Activated CD4-positive, CD25-positive, alpha-beta regulatory T cell treated with anti-CD3 and anti-CD28 coated beads, Interleukin-2, amount 50 U/mL, for 72 hours (primary cell): ENCODE measurements around the gene MBD4.
"Not testable (repeated sequence)": the region's sequence is repeated elsewhere in the genome, so short reads cannot be mapped to it uniquely, and the experiment has no call there.

ENCODE experiments used
- DNase-seq: peaks from one replicate; pipeline ENCODE4 v3.0.0; 2021

Gene MBD4

DNA sequence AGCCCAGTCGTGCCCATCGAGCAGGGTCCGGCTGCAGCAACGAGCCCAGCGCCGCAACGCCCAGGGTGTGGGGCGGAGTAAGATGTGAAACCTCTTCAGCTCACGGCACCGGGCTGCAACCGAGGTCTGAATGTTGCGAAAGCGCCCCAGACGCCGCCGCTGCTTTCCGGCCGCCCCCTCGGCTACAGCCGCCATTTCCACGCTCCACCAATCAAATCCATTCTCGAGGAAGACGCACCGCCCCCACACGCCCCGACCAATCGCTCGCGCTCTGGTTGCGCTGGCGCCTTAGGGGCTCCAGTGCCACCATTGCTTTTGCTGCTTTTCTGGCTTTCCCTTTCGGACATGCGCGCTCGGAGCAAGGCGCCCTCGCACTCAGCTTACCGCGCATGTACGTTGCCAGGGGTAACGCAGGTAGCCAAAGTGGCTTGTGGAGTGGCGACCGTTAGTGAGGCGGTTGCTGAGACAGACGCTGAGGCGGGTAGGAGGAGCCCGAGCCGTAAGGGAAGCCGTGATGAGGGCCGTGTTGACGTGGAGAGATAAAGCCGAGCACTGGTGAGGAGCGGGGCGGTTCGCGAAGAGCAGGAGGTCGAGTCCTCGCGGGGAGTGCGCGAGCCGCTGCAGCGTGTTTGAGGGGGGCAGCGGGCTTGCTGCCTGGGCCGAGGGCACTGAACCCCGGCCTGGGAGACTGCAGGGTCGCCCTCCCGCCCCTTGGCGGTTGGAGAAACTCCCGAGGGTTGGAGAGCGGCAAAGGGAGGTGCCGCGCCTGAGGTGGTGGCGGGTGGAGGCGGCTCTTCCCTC, at the start of gene MBD4, which contains the start of gene IFT122:
Gene MBD4 (minus strand): TSS at position 132 of the 801 bp plus-strand sequence. CDS start 115 bp downstream, at position 17.
Gene IFT122 (plus strand): TSS at position 408 of the 801 bp plus-strand sequence. CDS start 107 bp downstream, at position 515.
- peak; percentile 98 for DNase-seq

- not testable (repeated sequence) for DNase-seq
These were observed 49.5 kb upstream of the MBD4 start for GRCh38 chr3:129489258-129489657.

GRCh38 chr3:129487868-129488335, 48.2 kb upstream of the MBD4 start:
- DNase-seq: not testable (repeated sequence)

DNA sequence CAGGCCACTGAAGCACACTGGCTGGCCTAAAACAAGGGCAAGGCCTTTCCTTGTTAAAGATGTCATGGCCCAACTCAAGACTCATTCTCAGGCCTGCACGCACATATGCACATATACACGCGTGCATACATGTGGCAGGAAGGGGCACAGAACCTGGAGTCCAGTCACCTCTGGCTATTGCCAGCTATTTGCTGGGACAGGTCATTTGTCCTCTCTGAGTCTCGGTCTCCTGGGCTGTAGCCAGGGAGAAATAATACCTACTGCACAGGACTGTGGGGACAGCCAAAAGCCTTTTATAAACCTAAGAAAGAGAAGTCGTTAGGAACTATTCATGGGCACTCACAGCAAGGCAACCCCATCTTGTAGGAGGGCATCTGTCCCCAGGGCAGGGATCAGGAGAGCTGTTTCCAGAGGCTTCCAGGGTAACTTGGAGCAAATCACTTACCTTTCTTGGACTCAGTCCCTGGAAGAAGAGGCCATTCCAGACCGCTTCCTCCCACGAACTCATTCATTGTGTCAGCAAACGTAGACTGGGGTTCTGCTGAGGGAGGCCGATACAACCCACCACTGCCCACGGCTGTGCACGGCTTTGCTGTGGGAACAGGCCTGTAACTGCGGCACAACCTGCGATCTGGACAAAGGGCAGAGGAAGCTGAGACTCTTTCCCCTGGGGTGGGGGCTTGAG, 47.6 kb upstream of the MBD4 start:
- no peak for DNase-seq

GRCh38 chr3:129486664-129487035, 46.9 kb upstream of the MBD4 start:
- no peak for DNase-seq

DNA sequence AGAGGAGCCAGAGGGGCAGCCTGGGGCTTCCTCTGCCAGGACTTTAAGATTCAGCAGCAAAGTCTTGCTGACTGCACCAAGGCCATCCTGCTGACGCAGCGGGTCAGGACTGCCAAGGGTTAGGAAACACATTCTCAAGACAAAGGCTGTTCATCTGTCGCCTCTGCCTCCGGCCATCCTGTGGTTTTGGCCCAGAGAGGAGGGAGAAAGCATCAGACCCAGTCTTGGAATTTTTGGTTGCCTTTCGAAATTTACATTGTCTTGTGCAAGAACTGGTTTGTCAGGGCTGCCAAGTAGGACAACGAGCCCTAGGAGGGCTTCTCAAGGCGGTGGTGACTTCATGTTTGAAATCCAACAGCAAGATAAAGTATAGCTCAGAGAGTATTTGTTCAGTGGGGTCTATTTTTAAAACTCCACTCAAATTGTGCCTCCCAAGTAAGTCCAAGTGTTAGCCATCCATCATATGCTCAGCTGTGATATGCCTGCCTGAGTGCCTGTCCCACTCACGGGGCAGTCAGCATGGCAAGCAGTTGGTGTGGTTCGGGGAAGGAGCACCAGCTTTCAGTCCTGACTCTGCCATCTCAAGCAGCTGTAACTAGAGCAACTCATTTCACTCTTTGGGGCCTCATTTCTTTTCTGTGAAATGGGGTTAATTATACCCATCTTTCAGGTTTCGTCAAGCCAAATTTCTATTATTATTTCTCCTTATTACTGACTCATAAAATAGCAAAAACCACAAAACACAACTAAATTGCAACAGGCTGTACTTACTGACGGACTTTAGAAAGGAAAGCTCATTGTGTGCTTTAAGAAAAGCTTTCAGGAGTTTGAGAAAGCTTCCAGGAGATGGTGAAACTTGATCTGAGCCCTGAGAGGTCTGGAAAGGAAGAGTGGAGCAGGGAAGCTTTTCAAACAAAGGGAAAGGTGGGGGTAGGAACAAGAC, 46.2 kb upstream of the MBD4 start:
- DNase-seq: no peak

GRCh38 chr3:129485146-129485545, 45.4 kb upstream of the MBD4 start:
- not testable (repeated sequence) for DNase-seq

DNA sequence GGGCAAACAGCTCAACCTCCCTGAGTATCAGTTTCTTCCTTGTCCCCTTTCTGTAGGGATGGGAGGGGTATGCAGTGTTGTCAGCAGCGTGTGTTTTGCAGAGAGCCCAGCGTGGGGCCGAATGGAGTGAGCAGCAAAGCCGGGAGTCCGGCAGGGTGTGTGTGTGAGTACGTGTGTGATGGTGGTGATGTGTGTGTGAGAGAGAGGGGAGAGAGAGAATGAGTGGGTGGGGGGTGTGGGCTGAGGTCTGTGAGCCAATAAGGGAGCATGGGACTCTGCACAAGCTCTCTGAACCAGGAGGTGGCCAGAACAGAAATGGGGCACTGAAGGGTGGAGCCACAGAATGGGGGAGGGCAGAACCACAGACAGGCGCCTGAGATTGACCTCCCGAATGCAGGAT, 44.1 kb upstream of the MBD4 start:
- DNase-seq: no peak

- no peak for DNase-seq
These were observed 43.0 kb upstream of the MBD4 start for GRCh38 chr3:129482721-129483120.

GRCh38 chr3:129481766-129482332, 42.1 kb upstream of the MBD4 start:
- DNase-seq: peak; percentile 37

DNA sequence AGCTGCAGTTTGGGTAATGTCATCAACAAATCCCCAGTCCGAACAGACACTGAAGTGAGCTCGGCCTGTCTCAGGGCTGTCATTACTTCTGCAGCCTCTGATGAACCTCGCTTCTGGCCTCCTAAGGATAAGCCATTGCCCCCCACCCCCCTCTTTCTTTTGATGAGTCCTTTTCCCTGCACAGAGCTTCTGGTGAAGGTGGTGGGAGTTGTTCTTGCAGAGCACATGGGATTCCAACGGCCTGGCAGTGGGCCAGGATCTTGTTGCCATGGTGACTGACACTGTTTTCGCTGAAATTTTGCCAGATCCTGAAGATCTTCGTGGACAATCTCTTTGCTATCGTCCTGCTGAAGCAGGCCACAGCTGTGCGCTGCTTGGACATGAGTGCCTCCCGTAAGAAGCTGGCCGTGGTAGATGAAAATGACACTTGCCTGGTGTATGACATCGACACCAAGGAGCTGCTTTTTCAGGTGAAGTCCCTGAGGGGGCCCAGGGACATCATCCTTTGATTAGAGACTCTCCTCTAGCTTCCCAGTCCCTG, 41.5 kb upstream of the MBD4 start:
- not testable (repeated sequence) for DNase-seq

GRCh38 chr3:129476586-129476985, 36.8 kb upstream of the MBD4 start:
- no peak for DNase-seq

GRCh38 chr3:129475863-129476262, 36.1 kb upstream of the MBD4 start:
- no peak for DNase-seq

- DNase-seq: no peak
These were observed 35.4 kb upstream of the MBD4 start for GRCh38 chr3:129474984-129475804.

DNA sequence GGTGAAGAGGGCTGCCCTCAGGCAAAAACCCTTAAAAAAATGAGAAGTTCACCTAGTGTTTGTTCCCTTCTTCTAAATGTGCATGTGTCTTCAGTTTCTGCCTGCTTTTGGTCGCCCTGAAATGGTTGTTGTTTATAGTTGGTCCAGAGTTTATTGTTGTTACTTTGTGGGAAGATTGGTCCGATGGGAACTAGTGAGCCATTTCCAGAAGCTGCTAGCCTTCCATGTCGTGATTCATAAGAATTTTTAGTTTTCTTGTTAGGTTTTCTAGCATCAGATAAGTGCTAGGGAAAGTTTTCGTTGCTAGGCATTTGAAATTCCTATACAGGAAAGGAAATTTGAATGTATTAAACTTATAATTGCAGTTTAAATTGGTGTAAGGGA, 34.0 kb upstream of the MBD4 start:
- DNase-seq: no peak

- no peak for DNase-seq
These were observed 33.5 kb upstream of the MBD4 start for GRCh38 chr3:129473067-129473768.

- no peak for DNase-seq
These were observed 31.1 kb upstream of the MBD4 start for GRCh38 chr3:129470861-129471260.

- DNase-seq: no peak
These were observed 29.3 kb upstream of the MBD4 start for GRCh38 chr3:129469026-129469425.

GRCh38 chr3:129467932-129468331, 28.2 kb upstream of the MBD4 start:
- no peak for DNase-seq

DNA sequence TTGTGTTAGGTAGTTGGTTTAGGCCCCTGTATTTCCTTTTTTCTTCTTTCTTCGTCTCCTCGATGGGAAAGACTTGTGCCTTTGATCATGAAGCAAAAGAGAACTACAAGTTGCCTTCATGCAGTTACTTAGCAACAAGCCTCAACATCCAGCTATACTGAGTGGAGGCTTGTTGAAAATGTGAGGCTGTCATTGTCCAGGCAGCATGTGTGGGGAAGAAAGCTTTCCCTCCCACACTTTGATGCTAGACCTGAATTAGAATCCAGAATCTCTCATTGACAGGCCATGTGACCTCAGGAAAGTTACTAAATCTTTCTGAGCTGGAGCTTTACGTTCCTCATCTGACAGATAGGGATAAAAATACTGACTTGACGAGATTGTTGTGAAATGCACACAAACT, 24.0 kb upstream of the MBD4 start:
- no peak for DNase-seq

- no peak for DNase-seq
These were observed 23.3 kb upstream of the MBD4 start for GRCh38 chr3:129463094-129463493.
